HCT116 (cell line): ENCODE results near the gene TBC1D2B.

Source experiments
- EGR1 ChIP-seq: IDR thresholded peaks from 2 replicates; pipeline ENCODE4 v1.6.1; 2012; ENCODE audit warnings: low read depth
- EZH2 ChIP-seq: fragments of 200-600 bp; sonication (generic); IDR thresholded peaks from 2 replicates; pipeline ENCODE4 v1.6.1; 2017; ENCODE audit warnings: antibody characterized with exemption, mixed run types
- POLR2A ChIP-seq: IDR thresholded peaks from 2 replicates; pipeline ENCODE4 v1.7.0; 2011; ENCODE audit warnings: borderline replicate concordance; ENCODE audit not compliant: insufficient read depth, insufficient read length; ENCODE audit errors: extremely low read depth
- POLR2AphosphoS5 ChIP-seq: IDR thresholded peaks from 2 replicates; pipeline ENCODE4 v1.6.1; 2011; ENCODE audit warnings: mild to moderate bottlenecking, low read depth, low read length, moderate library complexity
- RAD21 ChIP-seq: IDR thresholded peaks from 2 replicates; pipeline ENCODE4 v1.6.1; 2012; ENCODE audit warnings: low read depth, mild to moderate bottlenecking
- TF ChIP-seq, protein P1 (sequence below), 3 experiments: fragments of 200-600 bp in 1 of 3; sonication (generic) in 1 of 3; IDR thresholded peaks in 2 of 3; conservative IDR thresholded peaks in 1 of 3; 2 replicates each; pipeline ENCODE4 v1.5.1; 2012 to 2017; ENCODE audit warnings: low read depth in 2 of 3, low read length in 2 of 3, antibody characterized with exemption in 1 of 3, borderline replicate concordance in 1 of 3, control low read depth in 1 of 3, mild to moderate bottlenecking in 1 of 3, mixed read lengths in 1 of 3, mixed run types in 1 of 3, moderate library complexity in 1 of 3; ENCODE audit not compliant: insufficient read depth in 1 of 3
- TF ChIP-seq, protein P2 (sequence below): IDR thresholded peaks from 2 replicates; pipeline ENCODE4 v1.6.1; 2012; ENCODE audit warnings: low read depth

DNA sequence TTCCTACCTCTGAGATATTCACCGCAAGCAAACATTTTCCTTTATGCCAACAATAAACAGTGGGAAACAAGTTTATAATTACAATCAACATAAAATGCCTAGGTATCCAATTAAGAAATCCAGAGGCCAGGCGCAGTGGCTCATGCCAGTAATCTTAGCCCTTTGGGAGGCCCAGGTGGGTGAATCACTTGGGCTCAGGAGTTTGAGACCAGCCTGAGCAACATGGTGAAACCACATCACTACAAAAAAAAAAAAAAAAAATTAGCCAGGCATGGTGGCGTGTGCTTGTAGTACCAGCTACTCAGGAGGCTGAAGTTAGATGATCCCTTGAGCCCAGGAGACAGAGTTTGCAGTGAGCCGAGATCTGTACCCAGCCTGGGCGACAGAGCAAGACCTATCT, 17.3 kb downstream of the TBC1D2B start:
- TF ChIP-seq, protein P1, sequence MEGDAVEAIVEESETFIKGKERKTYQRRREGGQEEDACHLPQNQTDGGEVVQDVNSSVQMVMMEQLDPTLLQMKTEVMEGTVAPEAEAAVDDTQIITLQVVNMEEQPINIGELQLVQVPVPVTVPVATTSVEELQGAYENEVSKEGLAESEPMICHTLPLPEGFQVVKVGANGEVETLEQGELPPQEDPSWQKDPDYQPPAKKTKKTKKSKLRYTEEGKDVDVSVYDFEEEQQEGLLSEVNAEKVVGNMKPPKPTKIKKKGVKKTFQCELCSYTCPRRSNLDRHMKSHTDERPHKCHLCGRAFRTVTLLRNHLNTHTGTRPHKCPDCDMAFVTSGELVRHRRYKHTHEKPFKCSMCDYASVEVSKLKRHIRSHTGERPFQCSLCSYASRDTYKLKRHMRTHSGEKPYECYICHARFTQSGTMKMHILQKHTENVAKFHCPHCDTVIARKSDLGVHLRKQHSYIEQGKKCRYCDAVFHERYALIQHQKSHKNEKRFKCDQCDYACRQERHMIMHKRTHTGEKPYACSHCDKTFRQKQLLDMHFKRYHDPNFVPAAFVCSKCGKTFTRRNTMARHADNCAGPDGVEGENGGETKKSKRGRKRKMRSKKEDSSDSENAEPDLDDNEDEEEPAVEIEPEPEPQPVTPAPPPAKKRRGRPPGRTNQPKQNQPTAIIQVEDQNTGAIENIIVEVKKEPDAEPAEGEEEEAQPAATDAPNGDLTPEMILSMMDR (IDR thresholded peaks at IDR 0.05 in 2 of 3, conservative IDR thresholded peaks at IDR 0.05 in 1 of 3; ENCODE audit: borderline replicate concordance in 1 of 3, insufficient read depth in 1 of 3, low read depth in 2 of 3, low read length in 2 of 3) = no peak
- TF ChIP-seq EGR1 (no peak), POLR2AphosphoS5 (no peak), EZH2 (no peak), POLR2A (no peak), RAD21 (no peak)
- TF ChIP-seq, protein P2, sequence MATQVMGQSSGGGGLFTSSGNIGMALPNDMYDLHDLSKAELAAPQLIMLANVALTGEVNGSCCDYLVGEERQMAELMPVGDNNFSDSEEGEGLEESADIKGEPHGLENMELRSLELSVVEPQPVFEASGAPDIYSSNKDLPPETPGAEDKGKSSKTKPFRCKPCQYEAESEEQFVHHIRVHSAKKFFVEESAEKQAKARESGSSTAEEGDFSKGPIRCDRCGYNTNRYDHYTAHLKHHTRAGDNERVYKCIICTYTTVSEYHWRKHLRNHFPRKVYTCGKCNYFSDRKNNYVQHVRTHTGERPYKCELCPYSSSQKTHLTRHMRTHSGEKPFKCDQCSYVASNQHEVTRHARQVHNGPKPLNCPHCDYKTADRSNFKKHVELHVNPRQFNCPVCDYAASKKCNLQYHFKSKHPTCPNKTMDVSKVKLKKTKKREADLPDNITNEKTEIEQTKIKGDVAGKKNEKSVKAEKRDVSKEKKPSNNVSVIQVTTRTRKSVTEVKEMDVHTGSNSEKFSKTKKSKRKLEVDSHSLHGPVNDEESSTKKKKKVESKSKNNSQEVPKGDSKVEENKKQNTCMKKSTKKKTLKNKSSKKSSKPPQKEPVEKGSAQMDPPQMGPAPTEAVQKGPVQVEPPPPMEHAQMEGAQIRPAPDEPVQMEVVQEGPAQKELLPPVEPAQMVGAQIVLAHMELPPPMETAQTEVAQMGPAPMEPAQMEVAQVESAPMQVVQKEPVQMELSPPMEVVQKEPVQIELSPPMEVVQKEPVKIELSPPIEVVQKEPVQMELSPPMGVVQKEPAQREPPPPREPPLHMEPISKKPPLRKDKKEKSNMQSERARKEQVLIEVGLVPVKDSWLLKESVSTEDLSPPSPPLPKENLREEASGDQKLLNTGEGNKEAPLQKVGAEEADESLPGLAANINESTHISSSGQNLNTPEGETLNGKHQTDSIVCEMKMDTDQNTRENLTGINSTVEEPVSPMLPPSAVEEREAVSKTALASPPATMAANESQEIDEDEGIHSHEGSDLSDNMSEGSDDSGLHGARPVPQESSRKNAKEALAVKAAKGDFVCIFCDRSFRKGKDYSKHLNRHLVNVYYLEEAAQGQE = no peak
